Upper lobe of left lung (tissue), 6 donors: ENCODE results near the gene FOXD2. TPM values are rescaled to one million over a fixed set of nuclear protein-coding genes. Genes with fewer than 3 reads are reported as not detected.

ENCODE experiments used
- ATAC-seq, 2 donors: fragments of 200-7000 bp; cut with Tn5 transposase; one replicate each; pipeline ENCODE4 v1.9.1; 2022; ENCODE audit warnings: mild to moderate bottlenecking in 2 of 2, moderate library complexity in 2 of 2; ENCODE audit not compliant: low FRiP score in 2 of 2
- DNase-seq, 2 donors: peaks; one replicate each; pipeline ENCODE4 v3.0.0-alpha.2; 2019 to 2020
- H3K27ac ChIP-seq, 4 donors: fragments of 200-600 bp; sonication (generic); one replicate each; pipeline ENCODE4 v1.5.1; 2016 to 2019
- H3K27me3 ChIP-seq, 4 donors: fragments of 200-600 bp; sonication (generic); one replicate each; pipeline ENCODE4 v1.5.1; 2017 to 2019
- H3K36me3 ChIP-seq, 4 donors: fragments of 200-600 bp; sonication (generic); one replicate each; pipeline ENCODE4 v1.5.1; 2016 to 2019
- H3K4me1 ChIP-seq, 4 donors: fragments of 200-600 bp; sonication (generic); one replicate each; pipeline ENCODE4 v1.5.1; 2018 to 2019
- H3K4me3 ChIP-seq, 4 donors: fragments of 200-600 bp; sonication (generic); one replicate each; pipeline ENCODE4 v1.5.1; 2017 to 2019; ENCODE audit warnings: mild to moderate bottlenecking in 2 of 4, moderate library complexity in 1 of 4
- H3K9me3 ChIP-seq, 4 donors: fragments of 200-600 bp; sonication (generic); one replicate each; pipeline ENCODE4 v1.5.1; 2018 to 2019
- EP300 ChIP-seq, 4 donors: sonication (generic); formaldehyde crosslinking; IDR thresholded peaks; one replicate each; pipeline ENCODE4 v1.5.1; 2017; ENCODE audit warnings: antibody characterized with exemption in 4 of 4, control low read depth in 2 of 4
- POLR2A ChIP-seq, 4 donors: fragments of 450-650 bp; IDR thresholded peaks; one replicate each; pipeline ENCODE4 v1.5.1; 2016 to 2017; ENCODE audit warnings: antibody characterized with exemption in 4 of 4, mild to moderate bottlenecking in 2 of 4
- POLR2AphosphoS5 ChIP-seq, 2 donors: sonication (generic); formaldehyde crosslinking; IDR thresholded peaks; one replicate each; pipeline ENCODE4 v1.5.1; 2017; ENCODE audit warnings: antibody characterized with exemption in 2 of 2
- WGBS, 2 donors: methylation state at CpG; one replicate each; pipeline ENCODE4 v1.1.5; 2017 to 2018; 5-methylcytosine and 5-hydroxymethylcytosine counted together
- total RNA-seq, 6 donors: library from RNA; depleted of rRNA in 4 of 6; stranded (reverse); fragments of >200 nt in 4 of 6; gene quantifications; one replicate each; pipeline versions ENCODE4 v1.1.0 to v1.2.1, GENCODE V29; 2016 to 2021
- TF ChIP-seq, protein P1 (sequence below), 6 experiments: fragments of 450-650 bp in 4 of 6; fragments of 200-600 bp in 2 of 6; sonication (generic) in 2 of 6; IDR thresholded peaks; one replicate each; pipeline ENCODE4 v1.5.1; 2016 to 2019; ENCODE audit warnings: antibody characterized with exemption in 6 of 6
- donor health status: DM: no; HTN: no; CAD: no; lungs with moderate emphysema.
- donor health status: DM: no; HTN: yes; CAD: no; lungs with severe emphysema.

The FOXD2 gene
- total RNA-seq, 6 donors from 2014 or later = under 0.01 to 0.69 (median 0.40) TPM

DNA sequence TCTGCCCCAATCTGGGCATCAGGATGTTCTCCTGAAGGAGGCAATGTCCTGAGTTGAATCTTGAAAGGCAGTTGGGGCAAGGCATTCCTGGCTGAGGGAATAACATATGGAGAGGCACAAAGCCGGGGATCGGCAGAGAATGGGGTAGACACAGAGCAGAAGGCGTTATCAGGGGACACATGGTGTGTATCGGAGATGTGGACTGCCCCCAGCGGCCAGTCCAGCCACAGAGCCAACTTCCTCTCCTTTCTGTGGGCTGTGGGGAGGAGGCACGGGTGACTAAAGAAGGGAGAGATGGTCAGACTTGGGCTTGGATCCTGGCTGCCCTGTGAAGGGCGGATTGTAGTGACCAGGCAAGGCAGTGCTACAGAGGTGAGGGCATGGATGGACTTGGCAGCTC is 32.1 kb downstream of the FOXD2 start:
- TF ChIP-seq POLR2AphosphoS5 (IDR thresholded peaks at IDR 0.05) (no peak), POLR2A (IDR thresholded peaks at IDR 0.05) (no peak), EP300 (IDR thresholded peaks at IDR 0.05) (no peak)
- TF ChIP-seq, protein P1, sequence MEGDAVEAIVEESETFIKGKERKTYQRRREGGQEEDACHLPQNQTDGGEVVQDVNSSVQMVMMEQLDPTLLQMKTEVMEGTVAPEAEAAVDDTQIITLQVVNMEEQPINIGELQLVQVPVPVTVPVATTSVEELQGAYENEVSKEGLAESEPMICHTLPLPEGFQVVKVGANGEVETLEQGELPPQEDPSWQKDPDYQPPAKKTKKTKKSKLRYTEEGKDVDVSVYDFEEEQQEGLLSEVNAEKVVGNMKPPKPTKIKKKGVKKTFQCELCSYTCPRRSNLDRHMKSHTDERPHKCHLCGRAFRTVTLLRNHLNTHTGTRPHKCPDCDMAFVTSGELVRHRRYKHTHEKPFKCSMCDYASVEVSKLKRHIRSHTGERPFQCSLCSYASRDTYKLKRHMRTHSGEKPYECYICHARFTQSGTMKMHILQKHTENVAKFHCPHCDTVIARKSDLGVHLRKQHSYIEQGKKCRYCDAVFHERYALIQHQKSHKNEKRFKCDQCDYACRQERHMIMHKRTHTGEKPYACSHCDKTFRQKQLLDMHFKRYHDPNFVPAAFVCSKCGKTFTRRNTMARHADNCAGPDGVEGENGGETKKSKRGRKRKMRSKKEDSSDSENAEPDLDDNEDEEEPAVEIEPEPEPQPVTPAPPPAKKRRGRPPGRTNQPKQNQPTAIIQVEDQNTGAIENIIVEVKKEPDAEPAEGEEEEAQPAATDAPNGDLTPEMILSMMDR (IDR thresholded peaks at IDR 0.05) = no peak
- H3K27me3 ChIP-seq = no peaks in the 10 kb centered on the region
- no peak for DNase-seq
- WGBS, 2 donors = 71 to 83% methylated on average over 7 of the region's 7 CpGs
- H3K4me1 ChIP-seq = no peaks in the 10 kb centered on the region
- H3K4me3 ChIP-seq = no peak overlapping the region
- no peaks in the 10 kb centered on the region for H3K36me3 ChIP-seq
- no peak for ATAC-seq
- no peak overlapping the region for H3K27ac ChIP-seq
- H3K9me3 ChIP-seq = no peaks in the 10 kb centered on the region

DNA sequence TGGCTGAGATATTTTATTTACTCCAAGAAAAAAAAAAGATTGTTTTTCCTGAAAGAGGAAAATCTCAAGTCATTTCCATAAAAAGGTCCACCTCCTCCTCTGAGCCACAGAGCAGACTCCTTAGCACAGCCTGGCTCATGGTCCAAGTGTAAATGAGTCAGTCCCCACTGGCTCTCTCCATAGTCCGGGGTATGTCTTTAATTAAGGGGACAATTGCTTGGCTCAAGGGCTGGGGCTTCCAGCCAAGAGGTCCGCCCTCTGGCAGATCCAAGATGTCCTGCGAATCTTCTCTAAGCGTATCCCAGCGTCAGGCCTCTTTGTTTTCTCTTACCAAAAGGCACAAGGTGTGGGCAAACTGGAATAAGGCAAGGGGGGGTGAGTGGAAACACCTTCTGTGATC is 33.3 kb downstream of the FOXD2 start:
- Histone ChIP-seq H3K27ac (no peak overlapping the region), H3K9me3 (no peaks in the 10 kb centered on the region), H3K4me3 (no peak overlapping the region), H3K36me3 (no peaks in the 10 kb centered on the region), H3K27me3 (no peaks in the 10 kb centered on the region), H3K4me1 (no peaks in the 10 kb centered on the region)
- TF ChIP-seq POLR2AphosphoS5 (IDR thresholded peaks at IDR 0.05) = no peak
- no peak for TF ChIP-seq POLR2A (IDR thresholded peaks at IDR 0.05)
- no peak for TF ChIP-seq EP300 (IDR thresholded peaks at IDR 0.05)
- TF ChIP-seq, protein P1 (IDR thresholded peaks at IDR 0.05) = no peak
- ATAC-seq (peak in 1 of 2 donors; percentile 90), DNase-seq (no peak)
- 85 to 87% methylated on average over 5 of the region's 5 CpGs for WGBS, 2 donors

DNA sequence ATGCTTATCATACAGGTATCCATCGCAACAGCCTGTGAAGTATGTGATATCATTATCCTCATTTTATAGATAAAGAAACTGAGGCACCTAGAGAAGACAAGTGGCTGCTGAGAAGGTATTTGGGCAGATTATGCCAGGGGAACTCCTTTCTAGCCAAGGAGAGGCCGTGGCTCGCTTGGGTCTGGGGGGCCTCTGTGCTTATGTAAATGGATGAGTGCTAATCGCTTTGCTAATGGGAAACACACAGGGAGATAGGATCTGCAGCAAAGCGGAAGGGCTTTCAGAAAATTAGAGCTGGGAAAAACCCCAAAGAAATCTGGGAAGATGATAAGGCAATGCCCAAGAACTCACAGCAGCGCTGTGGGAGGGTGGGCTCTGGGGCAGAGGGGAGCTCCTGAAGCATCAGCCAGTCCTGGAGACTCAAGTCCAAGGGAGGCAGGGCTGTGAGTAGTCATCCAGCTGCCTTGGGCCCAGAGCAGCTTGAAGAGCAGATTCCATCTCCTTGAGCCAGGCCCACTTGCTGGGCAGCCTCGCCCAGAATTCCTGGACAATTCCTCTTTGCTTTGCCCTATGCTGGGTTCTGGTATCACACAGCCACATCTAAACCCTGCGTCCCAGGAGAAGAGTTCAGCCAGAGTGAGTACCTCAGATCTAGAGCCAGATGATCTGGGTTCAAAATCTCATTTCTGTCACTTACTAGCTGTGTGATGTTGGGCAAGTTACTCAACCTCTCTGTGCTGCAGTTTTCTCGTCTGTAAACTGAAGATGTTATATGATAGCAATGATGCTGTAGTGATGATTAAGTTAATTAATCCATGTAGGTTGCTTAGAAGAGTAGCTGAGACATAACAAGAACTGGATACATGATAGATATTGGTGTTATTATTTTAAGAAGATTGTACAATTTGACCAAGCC is 36.7 kb downstream of the FOXD2 start:
- no peak for ATAC-seq
- H3K4me3 ChIP-seq = no peak overlapping the region
- DNase-seq = no peak
- H3K9me3 ChIP-seq = no peaks in the 10 kb centered on the region
- H3K27ac ChIP-seq = no peak overlapping the region
- H3K27me3 ChIP-seq = no peaks in the 10 kb centered on the region
- H3K36me3 ChIP-seq = no peaks in the 10 kb centered on the region
- TF ChIP-seq POLR2AphosphoS5 (IDR thresholded peaks at IDR 0.05) = no peak
- no peak for TF ChIP-seq POLR2A (IDR thresholded peaks at IDR 0.05)
- TF ChIP-seq, protein P1 (IDR thresholded peaks at IDR 0.05) = no peak
- no peak for TF ChIP-seq EP300 (IDR thresholded peaks at IDR 0.05)
- 74 to 80% methylated on average over 7 to 9 of the region's 9 CpGs for WGBS, 2 donors
- peaks cover 0 to 17% (median 5%) of the 10 kb centered on the region in 4 donors for H3K4me1 ChIP-seq

DNA sequence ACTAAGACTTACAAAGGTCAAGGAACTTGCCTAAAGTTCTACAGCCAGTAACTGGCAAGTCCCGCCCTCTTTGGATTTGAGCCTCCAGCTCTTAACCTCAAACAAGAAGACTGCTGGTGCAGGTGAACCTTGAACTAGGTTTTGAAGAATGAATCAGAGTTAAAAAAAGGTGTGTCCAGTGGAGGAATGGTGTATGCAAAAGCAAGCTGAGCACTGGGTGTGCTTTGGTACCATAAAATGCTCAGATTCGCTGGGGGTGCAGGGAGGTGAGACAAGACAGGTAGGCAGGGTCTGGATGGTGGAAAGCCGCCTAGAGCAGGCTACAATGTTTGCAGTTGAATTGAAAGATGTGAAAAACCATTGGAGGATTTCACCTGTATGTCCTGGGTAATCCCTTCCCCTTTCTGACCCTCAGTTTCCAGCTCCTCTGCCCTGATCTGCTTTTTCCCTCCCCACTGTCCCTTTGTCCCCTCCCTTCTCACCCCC is 39.8 kb downstream of the FOXD2 start:
- Histone ChIP-seq H3K27me3 (no peaks in the 10 kb centered on the region), H3K9me3 (no peaks in the 10 kb centered on the region), H3K27ac (peak overlapping the region in 2 of 4 donors; percentile 17 to 78), H3K36me3 (no peaks in the 10 kb centered on the region), H3K4me1 (peaks cover 0 to 17% (median 5%) of the 10 kb centered on the region in 4 donors), H3K4me3 (no peak overlapping the region)
- ATAC-seq (peak in 1 of 2 donors; percentile 23), DNase-seq (peak in 1 of 2 donors; percentile 70)
- TF ChIP-seq POLR2AphosphoS5 (IDR thresholded peaks at IDR 0.05) = no peak
- no peak for TF ChIP-seq POLR2A (IDR thresholded peaks at IDR 0.05)
- no peak for TF ChIP-seq EP300 (IDR thresholded peaks at IDR 0.05)
- TF ChIP-seq, protein P1 (IDR thresholded peaks at IDR 0.05) = no peak
- 67 to 68% methylated on average over 3 of the region's 3 CpGs for WGBS, 2 donors
